T-cell (primary cell): ENCODE measurements around the gene OR6S1. TPM values are rescaled to one million over a fixed set of nuclear protein-coding genes. Genes with fewer than 3 reads are reported as not detected.

Source experiments
- ATAC-seq, 4 experiments: fragments of 200-7000 bp in 3 of 4; fragments of 150-1000 bp in 1 of 4; cut with Tn5 transposase; replicated peaks in 1 of 4; 1 replicate in 3 of 4; 2 replicates in 1 of 4; pipeline ENCODE4 v1.10.0; 2021; ENCODE audit warnings: moderate library complexity in 3 of 4, mild to moderate bottlenecking in 2 of 4, moderate number of reproducible peaks in 1 of 4
- CTCF ChIA-PET, 2 donors: fragments of 300-600 bp; sonication (Branson Sonifier 250); formaldehyde crosslinking; loops; one replicate each; lab custom pipeline; 2022; ENCODE audit warnings: antibody characterized with exemption in 2 of 2; lab: Charles Lee
- POLR2A ChIA-PET, 2 donors: fragments of 300-600 bp; sonication (Branson Sonifier 250); formaldehyde crosslinking; loops; one replicate each; lab custom pipeline; 2022; ENCODE audit warnings: antibody characterized with exemption in 2 of 2; lab: Charles Lee
- DNase-seq, 35 experiments: peaks; one replicate each; pipeline versions ENCODE4 v3.0.0 to v3.0.0-alpha.2; 2013 to 2023
- H3K27ac ChIP-seq: one replicate; pipeline ENCODE4 v1.5.1; 2013; ENCODE audit warnings: low read length
- H3K27me3 ChIP-seq, 2 experiments: replicated peaks in 1 of 2; 1 replicate in 1 of 2; 2 replicates in 1 of 2; pipeline versions ENCODE4 v1.6.1 to v1.7.0; 2013; ENCODE audit warnings: low read length in 1 of 2, mixed read lengths in 1 of 2; ENCODE audit not compliant: control insufficient read depth in 2 of 2, insufficient read depth in 2 of 2; ENCODE audit errors: extremely low read depth in 1 of 2
- H3K36me3 ChIP-seq, 2 donors: 1 replicate in 1 of 2; 2 replicates in 1 of 2; pipeline versions ENCODE4 v1.6.1 to v1.7.0; 2013; ENCODE audit warnings: low read length in 1 of 2; ENCODE audit not compliant: control insufficient read depth in 2 of 2, insufficient read depth in 1 of 2; ENCODE audit errors: extremely low read depth in 1 of 2
- H3K4me1 ChIP-seq, 2 experiments: 1 replicate in 1 of 2; 2 replicates in 1 of 2; pipeline versions ENCODE4 v1.6.1 to v1.7.0; 2013; ENCODE audit warnings: low read length in 2 of 2, mixed read lengths in 1 of 2; ENCODE audit not compliant: insufficient read depth in 2 of 2, control insufficient read depth in 1 of 2; ENCODE audit errors: extremely low read depth in 1 of 2
- H3K4me3 ChIP-seq, 2 donors: 1 replicate in 1 of 2; 2 replicates in 1 of 2; pipeline versions ENCODE4 v1.5.1 to v1.7.0; 2013; ENCODE audit warnings: mild to moderate bottlenecking in 2 of 2, low read length in 1 of 2, moderate library complexity in 1 of 2; ENCODE audit not compliant: control insufficient read depth in 1 of 2; ENCODE audit errors: extremely low read depth in 1 of 2
- H3K9me3 ChIP-seq: 2 replicates; pipeline ENCODE4 v1.7.0; 2013
- H3K27ac Mint-ChIP-seq, 2 donors: one replicate each; pipeline ENCODE4 v1.8.0; 2020 to 2021; ENCODE audit warnings: mild to moderate bottlenecking in 2 of 2, mixed read lengths in 2 of 2
- H3K27me3 Mint-ChIP-seq, 2 donors: one replicate each; pipeline ENCODE4 v1.8.0; 2021 to 2022; ENCODE audit warnings: mixed read lengths in 2 of 2
- H3K36me3 Mint-ChIP-seq: one replicate; pipeline ENCODE4 v1.8.0; 2021; ENCODE audit warnings: mixed read lengths
- H3K4me1 Mint-ChIP-seq, 3 donors: one replicate each; pipeline ENCODE4 v1.8.0; 2020 to 2022; ENCODE audit warnings: mixed read lengths in 3 of 3, mild to moderate bottlenecking in 1 of 3
- H3K4me3 Mint-ChIP-seq, 3 donors: one replicate each; pipeline ENCODE4 v1.8.0; 2020 to 2022; ENCODE audit warnings: mild to moderate bottlenecking in 3 of 3, mixed read lengths in 3 of 3, moderate library complexity in 3 of 3
- H3K9me3 Mint-ChIP-seq, 3 donors: one replicate each; pipeline ENCODE4 v1.8.0; 2020 to 2022; ENCODE audit warnings: mixed read lengths in 3 of 3
- WGBS: methylation state at CpG from one replicate; pipeline ENCODE4 v1.1.5; 2013; ENCODE audit warnings: missing lambda C conversion rate; ENCODE audit not compliant: insufficient coverage; 5-methylcytosine and 5-hydroxymethylcytosine counted together
- total RNA-seq, 35 experiments: library from RNA in 6 of 35; stranded (reverse) in 6 of 35; fragments of 120-200 nt in 1 of 35; gene quantifications; one replicate each; pipeline versions ENCODE4 v1.2.1 to v1.2.4 and lab custom pipeline; 2013 to 2026

The OR6S1 gene
- total RNA-seq, 5 donors from 2014 or later (not counting 1 experiment from before 2014, with no cell fraction given): not detected

GRCh38 chr14:20661197-20661596 lies 19.7 kb upstream of the OR6S1 start:
- H3K27me3 ChIP-seq: peaks cover 2 to 50% of the 10 kb centered on the region in 2 experiments
- no peak overlapping the region for H3K4me3 ChIP-seq
- Mint-ChIP-seq H3K27me3 (peaks cover 22 to 43% of the 10 kb centered on the region in 2 donors), H3K4me3 (no peak overlapping the region), H3K9me3 (no peaks in the 10 kb centered on the region), H3K36me3 (no peaks in the 10 kb centered on the region), H3K27ac (no peak overlapping the region), H3K4me1 (peaks cover 32 to 35% (median 33%) of the 10 kb centered on the region in 3 donors)
- H3K9me3 ChIP-seq: no peaks in the 10 kb centered on the region
- POLR2A ChIA-PET: interaction anchor here in 1 of 2 donors (0.6 kb wide), 2 partner anchors 333 to 436 kb away, joined by 4 to 7 read pairs; no protein-coding TSS in a partner anchor
- H3K36me3 ChIP-seq: no peaks in the 10 kb centered on the region
- DNase-seq (no peak), ATAC-seq (no peak)
- no peak overlapping the region for H3K27ac ChIP-seq
- CTCF ChIA-PET: interaction anchor here (0.7 to 1.3 kb wide), 2 partner anchors 30 kb away, joined by 3 to 5 read pairs; no protein-coding TSS in a partner anchor
- peaks cover 0 to 22% of the 10 kb centered on the region in 2 experiments for H3K4me1 ChIP-seq
- 64% methylated on average over 2 of the region's 2 CpGs for WGBS

- H3K9me3 Mint-ChIP-seq: no peaks in the 10 kb centered on the region
- Histone ChIP-seq H3K4me3 (no peak overlapping the region), H3K9me3 (no peaks in the 10 kb centered on the region), H3K27ac (no peak overlapping the region), H3K4me1 (peaks cover 0 to 22% of the 10 kb centered on the region in 2 experiments), H3K36me3 (no peaks in the 10 kb centered on the region), H3K27me3 (peaks cover 6 to 61% of the 10 kb centered on the region in 2 experiments)
- ATAC-seq (no peak), DNase-seq (no peak)
- no peak overlapping the region for H3K4me3 Mint-ChIP-seq
- ChIA-PET CTCF (interaction anchor here in 1 of 2 donors (0.8 kb wide), 1 partner anchor 36 kb away, joined by 3 read pairs; no protein-coding TSS in a partner anchor), POLR2A (no interaction called here)
- peaks cover 32 to 35% (median 33%) of the 10 kb centered on the region in 3 donors for H3K4me1 Mint-ChIP-seq
- no peaks in the 10 kb centered on the region for H3K36me3 Mint-ChIP-seq
- peaks cover 34 to 55% of the 10 kb centered on the region in 2 donors for H3K27me3 Mint-ChIP-seq
- WGBS: 77% methylated on average over 23 of the region's 26 CpGs
- H3K27ac Mint-ChIP-seq: no peak overlapping the region
These were observed 18.4 kb upstream of the OR6S1 start for GRCh38 chr14:20659813-20660395.

GRCh38 chr14:20659336-20659735 lies 17.8 kb upstream of the OR6S1 start:
- no peak overlapping the region for H3K27ac ChIP-seq
- H3K4me3 ChIP-seq: no peak overlapping the region
- no peak for DNase-seq
- no peaks in the 10 kb centered on the region for H3K36me3 Mint-ChIP-seq
- H3K27me3 ChIP-seq: peaks cover 6 to 61% of the 10 kb centered on the region in 2 experiments
- H3K36me3 ChIP-seq: no peaks in the 10 kb centered on the region
- peaks cover 34 to 35% (median 35%) of the 10 kb centered on the region in 3 donors for H3K4me1 Mint-ChIP-seq
- no peaks in the 10 kb centered on the region for H3K9me3 Mint-ChIP-seq
- H3K9me3 ChIP-seq: no peaks in the 10 kb centered on the region
- H3K27me3 Mint-ChIP-seq: peaks cover 36 to 59% of the 10 kb centered on the region in 2 donors
- no peak overlapping the region for H3K4me3 Mint-ChIP-seq
- ChIA-PET POLR2A (no interaction called here), CTCF (interaction anchor here in 1 of 2 donors (0.8 kb wide), 1 partner anchor 36 kb away, joined by 3 read pairs; no protein-coding TSS in a partner anchor)
- no peak overlapping the region for H3K27ac Mint-ChIP-seq
- peaks cover 0 to 22% of the 10 kb centered on the region in 2 experiments for H3K4me1 ChIP-seq
- WGBS: 63% methylated on average over 5 of the region's 6 CpGs
- ATAC-seq: no peak

- H3K4me3 Mint-ChIP-seq: no peak overlapping the region
- Histone ChIP-seq H3K4me3 (no peak overlapping the region), H3K27ac (no peak overlapping the region), H3K9me3 (no peaks in the 10 kb centered on the region), H3K36me3 (no peaks in the 10 kb centered on the region), H3K27me3 (peaks cover 6 to 65% of the 10 kb centered on the region in 2 experiments), H3K4me1 (peaks cover 0 to 23% of the 10 kb centered on the region in 2 experiments)
- WGBS: no CpG with 5 or more reads among the region's 3 CpGs
- ATAC-seq (no peak), DNase-seq (no peak)
- no peaks in the 10 kb centered on the region for H3K9me3 Mint-ChIP-seq
- H3K4me1 Mint-ChIP-seq: peaks cover 36 to 38% (median 38%) of the 10 kb centered on the region in 3 donors
- ChIA-PET CTCF (interaction anchor here (0.5 to 1.3 kb wide), 3 partner anchors 21 to 32 kb away, joined by 3 to 4 read pairs (median 3); no protein-coding TSS in a partner anchor), POLR2A (no interaction called here)
- H3K27ac Mint-ChIP-seq: no peak overlapping the region
- no peaks in the 10 kb centered on the region for H3K36me3 Mint-ChIP-seq
- H3K27me3 Mint-ChIP-seq: peaks cover 47 to 67% of the 10 kb centered on the region in 2 donors
These were observed 16.8 kb upstream of the OR6S1 start for GRCh38 chr14:20658246-20658645.

- no peaks in the 10 kb centered on the region for H3K9me3 Mint-ChIP-seq
- H3K4me3 Mint-ChIP-seq: no peak overlapping the region
- DNase-seq: peak in 13 of 35 experiments; percentile 14 to 53 (median 27)
- Histone ChIP-seq H3K4me1 (peaks cover 0 to 23% of the 10 kb centered on the region in 2 experiments), H3K27ac (no peak overlapping the region), H3K36me3 (no peaks in the 10 kb centered on the region), H3K27me3 (peaks cover 10 to 67% of the 10 kb centered on the region in 2 experiments), H3K4me3 (no peak overlapping the region), H3K9me3 (no peaks in the 10 kb centered on the region)
- ChIA-PET CTCF (interaction anchor here (0.6 to 1.5 kb wide), 5 partner anchors 20 to 35 kb away, joined by 3 to 4 read pairs (median 3); no protein-coding TSS in a partner anchor), POLR2A (no interaction called here)
- no peak overlapping the region for H3K27ac Mint-ChIP-seq
- peak in 3 of 4 experiments; percentile 53 to 79 (median 57) for ATAC-seq
- WGBS: 49% methylated on average over 18 of the region's 28 CpGs
- H3K36me3 Mint-ChIP-seq: no peaks in the 10 kb centered on the region
- H3K4me1 Mint-ChIP-seq: peaks cover 33 to 38% (median 37%) of the 10 kb centered on the region in 3 donors
- H3K27me3 Mint-ChIP-seq: peaks cover 53 to 70% of the 10 kb centered on the region in 2 donors
These were observed 16.0 kb upstream of the OR6S1 start for GRCh38 chr14:20657216-20658211.

GRCh38 chr14:20656274-20656673 lies 14.8 kb upstream of the OR6S1 start:
- WGBS: 78% methylated on average over 2 of the region's 4 CpGs
- Histone ChIP-seq H3K4me3 (no peak overlapping the region), H3K27me3 (peaks cover 10 to 68% of the 10 kb centered on the region in 2 experiments), H3K9me3 (no peaks in the 10 kb centered on the region), H3K4me1 (peaks cover 0 to 23% of the 10 kb centered on the region in 2 experiments), H3K36me3 (no peaks in the 10 kb centered on the region), H3K27ac (no peak overlapping the region)
- Mint-ChIP-seq H3K9me3 (no peaks in the 10 kb centered on the region), H3K27ac (no peak overlapping the region), H3K4me3 (no peak overlapping the region), H3K36me3 (no peaks in the 10 kb centered on the region), H3K27me3 (peaks cover 58 to 78% of the 10 kb centered on the region in 2 donors), H3K4me1 (peaks cover 31 to 35% (median 34%) of the 10 kb centered on the region in 3 donors)
- POLR2A ChIA-PET: no interaction called here
- ATAC-seq (no peak), DNase-seq (no peak)
- CTCF ChIA-PET: interaction anchor here (1.1 to 1.5 kb wide), 3 partner anchors 27 to 36 kb away, joined by 3 read pairs; no protein-coding TSS in a partner anchor
